ENCODE measurements around the gene NCKAP1.
"Not testable (repeated sequence)": the region's sequence is repeated elsewhere in the genome, so short reads cannot be mapped to it uniquely, and the experiment has no call there.

NCKAP1 gene

DNA sequence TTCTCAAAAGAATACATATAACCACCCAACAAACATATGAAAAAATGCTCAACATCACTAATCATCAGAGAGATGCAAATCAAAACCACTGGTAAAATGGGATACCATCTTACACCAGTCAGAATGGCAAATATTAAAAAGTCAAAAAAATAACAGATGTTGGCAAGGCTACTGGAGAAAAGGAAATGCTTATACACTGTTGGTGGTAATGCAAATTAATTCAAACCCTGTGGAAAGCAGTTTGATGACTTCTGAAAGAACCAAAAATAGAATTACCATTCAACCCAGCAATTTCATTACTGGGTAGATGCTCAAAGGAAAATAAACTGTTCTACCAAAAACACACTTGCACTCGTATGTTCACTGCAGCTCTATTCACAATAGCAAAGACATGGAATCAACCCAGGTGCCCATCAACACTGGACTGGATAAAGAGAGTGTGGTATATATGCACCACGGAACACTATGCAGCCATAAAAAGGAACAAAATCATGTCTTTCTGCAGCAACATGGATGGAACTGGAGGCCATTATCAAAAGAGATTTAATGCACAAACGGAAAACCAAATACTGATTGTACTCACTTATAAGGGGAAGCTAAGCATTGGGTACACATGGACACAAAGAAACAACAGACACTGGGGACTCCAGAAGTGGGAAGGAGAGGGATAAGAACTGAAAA, 38.8 kb downstream of the NCKAP1 start:
- DNase-seq (ENCODE audit: low read depth): no peak

DNA sequence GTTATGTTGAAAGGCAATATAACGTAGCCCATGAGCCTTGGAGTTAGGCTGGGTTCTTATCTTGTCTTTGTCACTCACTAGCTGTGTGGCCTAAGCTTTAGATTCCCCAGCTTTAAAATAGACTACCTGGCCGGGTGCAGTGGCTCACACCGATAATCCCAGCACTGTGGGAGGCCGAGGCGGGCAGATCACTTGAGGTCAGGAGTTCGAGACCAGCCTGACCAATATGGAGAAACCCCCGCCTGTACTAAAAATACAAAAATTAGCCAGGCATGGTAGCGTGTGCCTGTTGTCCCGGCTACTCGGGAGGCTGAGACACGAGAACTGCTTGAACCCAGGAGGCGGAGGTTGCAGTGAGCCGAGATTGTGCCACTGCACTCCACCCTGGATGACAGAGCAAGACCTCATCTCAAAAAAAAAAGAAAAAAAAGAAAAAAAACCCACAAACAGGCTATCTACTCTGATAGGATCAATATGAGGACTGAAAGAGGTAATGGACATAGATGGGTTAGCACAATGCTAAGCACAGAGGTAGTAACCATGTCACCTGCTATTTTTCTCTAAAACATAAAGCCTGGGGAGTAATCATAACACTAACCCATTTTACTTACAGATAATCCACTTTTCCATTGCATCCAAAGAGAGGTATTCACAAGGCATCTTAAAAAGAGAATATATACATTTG, 43.9 kb downstream of the NCKAP1 start:
- DNase-seq (ENCODE audit: low read depth): no peak

DNA sequence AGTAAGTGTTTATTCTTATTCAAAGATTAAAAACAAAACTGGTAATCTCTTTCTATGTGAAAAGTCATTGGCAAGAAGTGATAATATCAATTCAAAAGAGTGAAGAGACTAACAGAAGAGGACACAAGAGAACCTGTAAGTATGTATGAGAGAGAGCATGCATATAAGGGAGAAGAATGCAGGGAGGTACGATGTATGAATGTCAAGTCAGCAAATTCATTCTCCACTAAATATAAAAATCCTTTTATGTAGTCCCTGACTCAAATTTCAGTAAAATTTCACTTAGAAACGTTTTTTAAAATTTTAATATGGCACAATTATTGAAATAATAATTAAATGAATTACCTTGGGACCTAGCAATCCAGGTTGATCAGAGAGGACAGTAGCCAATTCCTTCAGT, 55.3 kb downstream of the NCKAP1 start:
- DNase-seq (ENCODE audit: low read depth): no peak

DNA sequence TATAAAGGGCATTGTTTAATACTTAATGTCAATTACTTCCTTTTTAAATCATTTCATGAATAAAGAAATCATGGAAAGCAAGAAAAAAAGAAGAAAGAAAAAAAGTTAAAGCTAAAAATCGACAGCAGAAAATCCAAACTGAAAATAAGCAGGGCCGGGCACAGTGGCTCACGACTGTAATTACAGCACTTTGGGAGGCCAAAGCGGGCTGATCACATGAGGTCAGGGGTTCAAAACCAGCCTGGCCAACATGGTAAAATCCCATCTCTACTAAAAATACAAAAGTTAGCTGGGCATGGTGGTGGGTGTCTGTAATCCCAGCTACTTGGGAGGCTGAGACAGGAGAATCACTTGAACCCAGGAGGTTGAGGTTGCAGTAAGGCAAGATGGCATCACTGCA, 56.8 kb downstream of the NCKAP1 start:
- not testable (repeated sequence) for DNase-seq (ENCODE audit: low read depth)

DNA sequence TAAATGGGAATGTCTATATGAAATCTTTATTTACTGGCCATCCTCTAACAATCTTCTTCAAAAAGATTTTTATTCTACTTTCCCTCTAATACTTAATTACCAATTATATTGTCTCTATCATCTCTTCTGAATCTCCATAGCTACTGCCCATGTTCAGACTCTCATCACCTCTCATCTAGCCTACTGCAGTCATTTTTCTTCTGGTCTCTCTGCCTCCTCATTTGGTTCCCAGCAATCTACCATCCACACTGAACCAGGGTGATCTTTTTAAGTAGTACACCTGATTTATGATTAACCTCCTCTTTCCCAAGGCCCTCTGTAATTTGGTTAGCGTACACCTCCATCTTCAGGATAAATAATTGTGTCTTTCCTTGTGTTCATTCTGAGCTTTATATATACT, 57.6 kb downstream of the NCKAP1 start:
- no peak for DNase-seq (ENCODE audit: low read depth)

DNA sequence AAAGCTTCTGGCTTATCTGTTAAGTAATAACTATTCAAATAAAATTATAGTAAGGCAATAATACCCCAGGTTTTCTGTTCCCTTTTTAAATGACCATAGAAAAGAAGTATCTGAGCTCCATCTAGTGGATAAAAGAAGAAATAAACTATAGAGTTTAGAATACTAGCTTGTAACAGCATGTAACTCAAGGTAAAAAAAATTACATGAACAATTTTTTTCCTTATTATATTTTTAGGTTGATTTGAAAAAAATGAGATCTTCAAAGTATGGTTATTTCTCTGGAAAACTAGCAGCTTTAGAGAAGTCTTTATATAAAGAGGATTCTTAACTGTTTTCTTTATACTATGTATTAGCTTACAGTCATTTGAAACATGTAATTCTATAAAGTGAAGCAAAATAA, 58.1 kb downstream of the NCKAP1 start:
- DNase-seq (ENCODE audit: low read depth): no peak

DNA sequence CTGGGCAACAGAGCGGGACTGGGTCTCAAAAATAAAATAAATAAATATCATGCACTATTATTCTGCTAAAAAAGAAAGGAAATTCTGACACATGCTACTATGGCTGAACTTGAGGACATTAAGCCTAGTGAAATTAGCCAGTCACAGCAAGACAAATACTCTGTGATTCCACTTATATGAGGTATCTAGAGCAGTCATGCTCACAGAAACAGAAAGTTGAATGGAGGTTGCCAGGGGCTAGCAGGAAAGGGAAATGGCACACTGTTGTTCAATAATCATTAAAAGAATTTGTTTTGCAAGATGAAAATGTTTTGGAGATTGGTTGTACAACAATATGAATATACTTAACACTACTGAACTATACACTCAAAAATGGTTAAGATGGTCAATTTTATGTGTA, 60.8 kb downstream of the NCKAP1 start:
- DNase-seq (ENCODE audit: low read depth): no peak

DNA sequence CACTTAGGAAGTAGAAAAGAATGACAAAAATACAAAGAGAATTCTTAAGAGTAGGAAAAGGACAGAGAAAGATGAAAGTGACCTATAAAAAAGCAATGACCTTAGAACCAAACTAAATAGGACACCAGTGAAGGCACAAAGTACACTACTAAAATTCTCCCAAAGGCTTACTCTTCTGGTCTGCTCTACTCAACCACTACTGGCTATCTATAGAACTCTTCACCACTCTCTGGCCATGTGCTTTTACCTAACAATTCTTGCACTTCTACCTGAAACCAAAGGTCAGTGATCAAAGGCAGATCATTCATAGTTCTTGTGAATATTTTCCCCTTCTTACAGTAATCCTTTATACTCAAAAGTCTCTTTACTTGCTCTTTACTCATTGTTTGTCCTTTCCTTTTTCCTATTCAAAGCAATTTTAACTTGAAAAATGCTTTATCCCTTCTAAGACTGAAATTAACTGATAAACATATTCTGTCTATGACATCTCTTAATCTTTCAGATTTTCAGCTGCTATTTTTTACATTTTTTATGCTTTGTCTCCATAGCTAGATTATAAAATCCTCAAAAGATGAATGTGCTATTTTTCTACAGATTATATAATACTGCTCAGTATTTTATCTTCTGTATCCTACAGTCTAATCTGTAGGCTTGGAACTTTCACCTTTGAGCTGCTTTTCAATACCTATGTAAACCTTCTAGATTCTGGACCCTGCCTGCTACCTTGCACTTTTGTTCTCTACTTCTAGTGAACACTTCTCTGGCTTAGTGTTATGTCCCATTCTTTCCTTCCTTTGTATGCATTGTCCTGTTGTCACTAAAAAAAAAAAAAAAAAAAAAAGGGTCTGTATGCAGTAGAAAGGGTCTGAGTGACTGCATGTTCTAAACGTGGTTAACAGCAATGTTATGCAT, 64.6 kb downstream of the NCKAP1 start:
- no peak for DNase-seq (ENCODE audit: low read depth)

DNA sequence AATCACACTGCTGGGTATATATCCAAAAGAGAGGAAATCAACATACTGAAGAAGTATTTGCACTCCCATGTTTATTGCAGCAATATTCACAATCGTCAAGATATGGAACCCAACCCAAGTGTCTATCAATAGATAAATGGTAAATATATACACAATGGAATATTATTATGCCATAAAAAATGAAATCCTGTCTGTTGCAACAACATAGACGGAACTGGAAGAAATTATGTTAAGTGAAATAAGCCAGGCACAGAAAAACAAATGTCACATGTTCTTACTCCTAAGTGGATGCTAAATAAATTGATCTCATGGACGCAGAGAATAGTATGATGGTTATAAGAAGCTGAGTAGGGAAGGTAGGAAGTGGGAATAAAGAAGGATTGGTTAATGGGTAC, 65.7 kb downstream of the NCKAP1 start:
- DNase-seq (ENCODE audit: low read depth): no peak

DNA sequence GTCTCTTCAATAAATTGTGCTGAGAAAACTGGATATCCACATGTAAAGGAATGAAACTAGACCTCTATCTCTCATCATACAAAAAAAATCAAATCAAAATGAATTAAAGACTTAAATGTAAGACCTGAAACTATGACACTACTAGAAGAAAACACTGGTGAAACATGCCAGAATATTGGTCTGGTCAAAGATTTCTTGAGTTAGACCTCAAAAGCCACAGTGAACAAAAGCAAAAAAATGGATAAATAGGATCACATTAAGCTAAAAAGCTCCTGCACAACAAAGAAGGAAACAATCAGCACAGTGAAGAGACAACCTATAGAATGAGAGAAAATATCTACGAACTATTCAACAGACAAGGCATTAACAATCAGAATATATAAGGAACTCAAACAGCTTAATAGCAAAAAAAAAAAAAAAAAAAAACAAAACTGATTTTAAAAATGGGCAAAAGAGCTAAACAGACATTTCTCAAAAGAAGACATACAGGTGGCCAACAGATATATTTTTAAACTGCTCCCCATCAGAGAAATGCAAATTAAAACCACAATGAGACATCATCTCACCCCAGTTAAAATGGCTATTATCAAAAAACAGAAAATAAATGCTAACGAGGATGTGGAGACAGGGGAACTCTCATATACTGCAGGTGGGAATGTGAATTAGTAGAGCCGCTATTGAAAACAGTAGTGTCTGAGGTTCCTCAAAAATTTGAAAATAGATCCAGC, 66.3 kb downstream of the NCKAP1 start:
- no peak for DNase-seq (ENCODE audit: low read depth)

DNA sequence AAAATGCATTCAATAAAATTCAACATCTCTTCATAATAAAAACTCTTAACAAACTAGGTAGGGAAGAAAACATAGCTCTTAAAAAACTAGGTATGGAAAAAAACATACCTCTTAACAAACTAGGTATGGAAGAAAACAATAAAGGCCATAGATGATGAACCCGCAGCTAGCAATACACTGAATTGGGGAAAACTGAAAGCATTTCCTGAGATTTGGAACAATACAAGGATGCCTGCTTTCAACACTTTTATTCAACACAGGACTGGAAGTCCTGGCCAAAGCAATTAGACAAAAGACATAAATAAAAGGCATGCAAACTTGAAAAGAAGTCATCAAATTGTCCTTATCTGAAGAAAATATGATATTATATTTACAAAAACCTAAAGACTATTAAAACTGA, 67.8 kb downstream of the NCKAP1 start:
- no peak for DNase-seq (ENCODE audit: low read depth)

DNA sequence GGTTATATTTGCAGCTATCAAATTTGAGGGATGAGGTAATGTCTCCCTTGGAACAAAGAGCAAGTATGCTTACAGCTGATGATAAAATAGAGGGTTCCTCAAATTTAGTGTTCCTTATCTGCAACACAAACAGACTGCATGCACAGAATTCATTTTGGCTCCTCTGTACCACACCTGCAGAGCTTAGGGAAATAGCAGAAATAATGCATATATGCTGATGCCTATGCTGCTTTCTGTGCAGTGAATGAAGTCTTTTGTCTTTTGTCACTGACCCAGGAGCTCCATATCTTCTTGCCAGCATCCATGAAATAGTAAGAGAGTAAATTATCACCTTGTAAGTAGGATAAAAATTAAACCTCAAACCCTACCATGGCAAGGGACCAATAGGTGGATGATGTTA, 69.8 kb downstream of the NCKAP1 start:
- no peak for DNase-seq (ENCODE audit: low read depth)

DNA sequence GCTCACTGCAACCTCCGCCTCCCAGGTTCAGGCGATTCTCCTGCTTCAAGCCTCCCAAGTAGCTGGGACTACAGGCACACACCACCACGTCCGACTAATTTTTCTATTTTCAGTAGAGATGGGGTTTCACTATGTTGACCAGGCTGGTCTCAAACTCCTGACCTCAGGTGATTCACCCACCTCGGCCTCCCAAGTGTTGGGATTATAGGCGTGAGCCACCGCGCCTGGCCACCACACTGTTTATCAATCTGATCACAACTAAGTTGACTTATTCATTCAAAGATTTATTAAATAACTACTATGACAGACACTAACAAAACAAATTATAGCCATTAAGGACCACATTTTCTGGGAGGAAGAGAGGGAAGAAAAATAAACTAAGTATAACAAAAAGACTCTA, 71.9 kb downstream of the NCKAP1 start:
- not testable (repeated sequence) for DNase-seq (ENCODE audit: low read depth)

DNA sequence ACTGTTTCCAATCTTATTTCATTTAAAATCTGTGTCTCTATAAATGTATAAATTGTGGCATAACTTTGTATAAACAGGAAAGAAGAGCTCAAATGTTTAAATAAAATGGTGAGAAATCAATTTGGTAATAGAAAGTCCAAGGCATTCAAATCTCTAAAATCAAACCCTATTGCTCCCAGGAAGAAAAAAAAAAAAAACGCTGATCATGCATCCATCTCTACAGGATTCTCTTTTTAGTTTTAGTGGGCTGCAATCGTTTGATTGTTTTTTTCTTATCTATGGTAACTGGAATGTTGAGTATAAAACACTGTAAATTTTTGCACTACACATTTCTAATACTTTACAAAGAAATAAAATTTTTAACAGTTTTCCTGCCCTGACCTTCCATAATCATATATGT, 75.6 kb downstream of the NCKAP1 start:
- DNase-seq (ENCODE audit: low read depth): no peak

DNA sequence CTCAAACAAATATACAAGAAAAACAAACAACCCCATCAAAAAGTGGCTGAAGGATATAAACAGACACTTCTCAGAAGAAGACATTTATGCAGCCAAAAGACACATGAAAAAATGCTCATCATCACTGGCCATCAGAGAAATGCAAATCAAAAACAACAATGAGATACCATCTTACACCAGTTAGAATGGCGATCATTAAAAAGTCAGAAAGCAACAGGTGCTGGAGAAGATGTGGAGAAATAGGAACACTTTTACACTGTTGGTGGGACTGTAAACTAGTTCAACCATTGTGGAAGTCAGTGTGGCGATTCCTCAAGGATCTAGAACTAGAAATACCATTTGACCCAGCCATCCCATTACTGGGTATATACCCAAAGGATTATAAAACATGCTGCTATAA, 77.4 kb downstream of the NCKAP1 start:
- DNase-seq (ENCODE audit: low read depth): not testable (repeated sequence)

DNA sequence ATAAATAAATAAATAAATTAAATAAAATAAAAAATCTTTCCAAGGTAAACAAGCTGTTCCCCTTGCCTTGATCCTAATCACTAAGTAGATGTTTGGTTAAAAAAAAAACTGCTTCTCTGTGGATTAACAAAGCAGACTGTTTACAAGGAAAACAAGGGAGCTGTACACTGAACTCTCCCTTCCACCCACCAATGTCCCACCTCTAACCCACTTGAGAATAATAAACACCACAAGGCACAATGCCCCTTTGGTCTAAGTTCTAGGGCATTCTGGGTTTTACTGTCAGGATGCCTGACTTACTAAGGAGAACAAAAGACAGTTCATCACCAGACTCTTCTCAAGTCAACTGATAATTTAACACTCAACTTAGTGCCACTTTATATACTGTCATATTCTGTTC, 83.5 kb downstream of the NCKAP1 start:
- no peak for DNase-seq (ENCODE audit: low read depth)

DNA sequence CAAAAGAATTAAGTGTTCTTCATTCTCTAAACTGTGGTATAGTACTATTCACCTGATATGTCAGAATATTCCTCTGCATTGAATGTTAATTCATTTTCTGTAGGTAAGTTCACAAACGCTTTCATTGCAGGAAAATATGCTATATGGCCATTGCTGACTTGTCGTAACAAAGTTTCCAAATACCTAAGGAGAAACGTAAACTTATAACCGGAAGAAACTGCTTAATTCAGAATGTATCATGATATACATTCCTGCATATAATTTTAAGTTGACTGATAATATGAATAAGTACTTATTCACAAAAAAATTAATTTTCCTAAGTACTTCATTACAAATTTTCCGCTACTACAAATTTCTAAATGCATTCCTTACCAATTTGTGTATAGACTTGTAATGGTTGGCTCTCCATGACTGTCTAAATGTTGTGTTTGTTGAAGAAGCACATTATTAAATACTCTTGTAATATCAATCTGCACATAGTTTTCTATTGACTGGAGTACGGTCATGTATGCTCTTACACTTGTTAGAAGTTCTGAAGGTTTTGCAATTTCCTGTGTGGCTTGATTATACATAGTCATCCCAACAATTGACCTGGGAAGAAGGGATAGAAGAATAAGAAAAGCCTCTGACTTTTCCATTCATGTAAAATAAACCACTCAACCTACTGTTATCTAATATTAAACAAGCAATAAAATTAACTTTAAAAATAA, 85.4 kb downstream of the NCKAP1 start:
- DNase-seq (ENCODE audit: low read depth): no peak

DNA sequence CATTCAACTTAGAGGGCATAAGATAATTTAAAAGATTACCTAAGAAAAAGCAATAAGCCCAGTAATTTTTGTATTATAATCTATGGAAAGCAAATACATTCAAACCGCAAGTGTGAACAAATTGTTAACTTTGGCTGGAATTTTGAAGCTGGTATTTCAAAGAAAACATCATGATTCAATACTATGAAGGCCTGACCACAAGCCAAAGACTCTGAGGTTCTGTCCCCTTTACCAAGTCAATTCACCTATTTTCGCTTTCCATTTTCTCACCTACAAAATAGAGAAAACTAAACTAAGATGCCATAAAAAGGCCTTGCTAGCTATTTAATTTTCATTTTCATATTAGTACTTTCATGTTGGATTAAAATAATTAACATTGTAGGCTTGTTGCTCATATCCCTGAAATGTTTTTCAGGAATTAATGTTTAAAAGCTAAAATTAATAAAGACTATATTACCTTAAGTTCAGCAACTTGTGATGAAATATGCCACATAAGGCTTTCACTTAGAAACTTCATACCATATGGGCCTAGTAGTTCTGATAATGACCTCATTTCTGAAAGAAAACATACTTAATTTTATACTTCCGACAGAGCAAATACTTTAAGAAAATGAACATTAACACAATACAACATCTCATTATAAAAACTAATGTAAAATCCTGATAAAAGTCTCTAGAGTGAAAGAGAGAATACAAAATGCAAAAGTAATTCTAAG, 86.2 kb downstream of the NCKAP1 start:
- no peak for DNase-seq (ENCODE audit: low read depth)

DNA sequence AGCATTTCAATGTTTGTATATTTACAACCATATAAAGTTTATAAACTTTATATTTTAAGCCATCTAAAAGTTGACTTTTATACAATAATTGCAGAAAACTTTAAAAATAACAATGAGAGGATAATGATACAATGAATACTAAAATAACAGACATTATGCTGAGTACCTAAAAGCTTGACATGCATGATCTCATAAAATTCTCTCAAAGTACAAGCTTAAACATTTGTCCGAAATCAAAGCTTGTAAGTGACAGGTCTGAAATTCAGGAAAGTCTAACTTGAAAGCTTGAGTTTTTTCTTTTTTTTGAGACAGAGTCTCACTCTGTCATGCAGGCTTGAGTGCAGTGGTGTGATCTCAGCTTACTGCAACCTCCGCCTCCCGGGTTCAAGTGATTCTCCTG, 87.7 kb downstream of the NCKAP1 start:
- DNase-seq (ENCODE audit: low read depth): no peak

DNA sequence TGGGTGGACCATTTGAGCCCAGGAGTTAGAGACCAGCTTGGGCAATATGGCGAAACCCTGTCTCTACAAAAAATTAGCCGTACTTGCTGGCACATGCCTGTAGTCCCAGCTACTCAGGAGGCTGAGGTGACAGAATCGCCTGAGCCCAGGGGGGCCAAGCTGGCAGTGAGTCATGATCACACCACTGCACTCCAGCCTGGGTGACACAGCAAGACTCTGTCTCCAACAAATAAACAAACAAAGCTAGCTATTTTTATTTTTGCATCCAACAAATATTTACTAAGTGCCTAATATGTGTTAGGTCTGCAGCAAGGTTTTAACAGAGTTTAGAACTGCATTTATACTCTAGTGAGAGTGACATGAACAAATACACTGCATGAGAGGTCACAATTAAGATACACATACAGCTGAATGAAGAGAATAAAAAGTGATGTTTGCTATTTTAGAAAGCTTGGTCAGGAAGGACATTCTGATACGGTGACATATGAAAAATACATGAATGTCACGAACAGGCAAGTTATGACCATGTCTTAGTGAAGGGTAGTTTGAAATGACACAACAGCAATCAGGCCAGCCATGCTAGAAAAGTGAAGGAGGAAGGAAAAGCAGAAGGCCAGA, 88.6 kb downstream of the NCKAP1 start:
- no peak for DNase-seq (ENCODE audit: low read depth)

DNA sequence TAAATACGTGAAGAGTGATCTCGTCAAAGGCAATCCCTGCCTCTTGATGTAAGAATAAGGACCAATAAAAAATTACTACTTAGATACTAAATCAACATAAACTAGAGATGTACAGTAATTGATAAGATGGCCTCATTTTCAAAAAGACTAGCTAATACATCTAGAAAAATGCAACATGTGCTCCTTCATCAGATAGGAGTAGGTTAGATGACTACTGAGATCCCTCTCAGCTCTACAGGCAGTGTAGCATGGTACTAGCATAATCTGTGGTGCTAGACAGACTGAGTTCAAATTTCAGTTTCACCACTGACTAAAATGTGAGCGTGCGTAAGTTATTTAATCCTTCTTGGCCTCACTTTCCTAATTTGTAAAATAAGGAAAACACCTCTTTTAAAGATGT, 89.2 kb downstream of the NCKAP1 start:
- no peak for DNase-seq (ENCODE audit: low read depth)
